ENCODE measurements around the gene FBLN5. TPM values are rescaled to one million over a fixed set of nuclear protein-coding genes. Genes with fewer than 3 reads are reported as not detected.

The FBLN5 gene, protein sequence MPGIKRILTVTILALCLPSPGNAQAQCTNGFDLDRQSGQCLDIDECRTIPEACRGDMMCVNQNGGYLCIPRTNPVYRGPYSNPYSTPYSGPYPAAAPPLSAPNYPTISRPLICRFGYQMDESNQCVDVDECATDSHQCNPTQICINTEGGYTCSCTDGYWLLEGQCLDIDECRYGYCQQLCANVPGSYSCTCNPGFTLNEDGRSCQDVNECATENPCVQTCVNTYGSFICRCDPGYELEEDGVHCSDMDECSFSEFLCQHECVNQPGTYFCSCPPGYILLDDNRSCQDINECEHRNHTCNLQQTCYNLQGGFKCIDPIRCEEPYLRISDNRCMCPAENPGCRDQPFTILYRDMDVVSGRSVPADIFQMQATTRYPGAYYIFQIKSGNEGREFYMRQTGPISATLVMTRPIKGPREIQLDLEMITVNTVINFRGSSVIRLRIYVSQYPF
- polyA plus RNA-seq (2012; rRNA removed): 36.7 and 39.8 TPM in 2 replicates
- polyA plus RNA-seq (2012; cell fraction: cytosol; rRNA removed): 39.8 and 41.0 TPM in 2 replicates
- 35.2 and 35.3 TPM in 2 replicates for polyA plus RNA-seq (2012; cell fraction: nucleus; rRNA removed)

DNA sequence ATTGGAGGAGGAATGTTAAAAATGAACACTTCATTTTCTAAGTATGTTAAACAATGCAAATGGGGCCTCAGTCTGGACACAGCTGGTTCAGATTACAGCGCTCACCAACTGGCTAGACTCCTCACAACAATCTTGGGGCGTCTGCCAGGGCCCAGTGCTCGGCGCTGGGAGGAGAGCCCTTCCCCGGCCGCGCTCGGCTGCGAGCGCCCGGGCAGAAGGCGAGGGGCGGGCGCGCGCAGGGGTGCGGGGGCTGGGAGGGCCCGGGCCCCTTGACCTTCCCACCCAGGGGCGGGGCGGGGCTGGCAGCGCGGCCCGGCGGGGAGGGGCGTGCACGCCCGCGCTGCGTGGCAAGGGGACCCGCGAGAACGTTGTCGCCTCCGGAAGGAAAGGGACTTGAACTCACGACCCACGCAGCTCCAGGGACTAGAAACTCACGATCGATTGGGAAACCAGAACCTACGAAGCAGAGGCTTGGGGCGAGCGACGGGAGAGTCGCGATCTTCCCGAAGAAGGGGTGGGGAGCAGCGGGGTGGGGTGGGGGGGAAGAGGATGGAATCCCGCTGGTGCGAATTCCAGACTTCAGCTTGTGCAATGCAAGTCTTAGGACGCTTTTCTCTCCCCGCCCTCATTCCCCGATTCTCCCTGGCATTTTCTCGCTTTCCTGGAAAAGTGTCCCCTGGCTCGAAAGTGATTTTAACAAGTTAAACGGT is at the start of gene FBLN5:
TSS of gene FBLN5 (minus strand) at position 220 of the 710 bp plus-strand sequence. CDS start 465 bp downstream, outside the sequence.
- Histone ChIP-seq H3K9me3 (no peaks in the 10 kb centered on the region), H2AFZ (ENCODE audit: low read depth) (peak within 1 kb of the TSS; percentile 93), H3K9me2 (no peaks in the 10 kb centered on the region), H3K27me3 (ENCODE audit: insufficient read depth) (no peaks in the 10 kb centered on the region), H3K36me3 (replicated peaks in 1 of 2; ENCODE audit: control insufficient read depth in 1 of 2, insufficient read depth in 2 of 2, low read length in 1 of 2) (peaks cover 0 to 1% of the 10 kb centered on the region in 2 experiments), H3K9ac (peak within 1 kb of the TSS; percentile 84), H3K27ac (ENCODE audit: low read depth in 2 of 2, low read length in 1 of 2) (peak within 1 kb of the TSS; percentile 68 to 75; a peak in 3 of 4 replicates), H3K4me1 (ENCODE audit: control insufficient read depth in 1 of 2, insufficient read depth in 2 of 2, low read depth in 1 of 2, low read length in 1 of 2) (peaks cover 3 to 11% of the 10 kb centered on the region in 2 experiments; a peak in 2 of 4 replicates), H4K20me1 (ENCODE audit: insufficient read depth) (no peaks in the 10 kb centered on the region), H3F3A (replicated peaks; ENCODE audit: insufficient read depth) (peaks cover 16% of the 10 kb centered on the region), H3K4me3 (ENCODE audit: low read depth in 2 of 2, low read length in 1 of 2) (peak within 1 kb of the TSS; percentile 66), H3K79me2 (ENCODE audit: insufficient read depth) (peaks cover 37% of the 10 kb centered on the region), H3K4me2 (peak within 1 kb of the TSS; percentile 93)
- 5% methylated on average over 14 of the region's 54 CpGs for WGBS (ENCODE audit: low lambda C conversion rate)
- POLR2A ChIA-PET: no interaction called here
- TF ChIP-seq SIN3A (IDR thresholded peaks at IDR 0.05; ENCODE audit: borderline replicate concordance, low read depth, low read length) (no peak), TCF12 (IDR thresholded peaks at IDR 0.05) (peak; percentile 92; the same call in 1 of the 2 replicates), FOSL2 (IDR thresholded peaks at IDR 0.05; ENCODE audit: borderline replicate concordance, low read depth) (peak; percentile 37; the same call in 1 of the 2 replicates), NFIC (IDR thresholded peaks at IDR 0.05; ENCODE audit: borderline replicate concordance) (0 out of 2 replicates have a peak, but pooled peaks have one; percentile 44), RAD21 (IDR thresholded peaks at IDR 0.05; ENCODE audit: low read length) (no peak), JUND (IDR thresholded peaks at IDR 0.05) (peak; percentile 44), YY1 (IDR thresholded peaks at IDR 0.05; ENCODE audit: low read depth) (0 out of 2 replicates have a peak, but pooled peaks have one; percentile 33), POLR2AphosphoS5 (IDR thresholded peaks at IDR 0.05; ENCODE audit: low read depth, low read length) (peak; percentile 64), RXRA (IDR thresholded peaks at IDR 0.05; ENCODE audit: borderline replicate concordance, low read depth) (0 out of 2 replicates have a peak, but pooled peaks have one; percentile 24), EP300 (IDR thresholded peaks at IDR 0.05; ENCODE audit: borderline replicate concordance in 1 of 2, low read depth in 1 of 2, low read length in 1 of 2) (peak in 1 of 2 experiments; percentile 45; a peak in 1 of 4 replicates)
- TF ChIP-seq, protein P1, sequence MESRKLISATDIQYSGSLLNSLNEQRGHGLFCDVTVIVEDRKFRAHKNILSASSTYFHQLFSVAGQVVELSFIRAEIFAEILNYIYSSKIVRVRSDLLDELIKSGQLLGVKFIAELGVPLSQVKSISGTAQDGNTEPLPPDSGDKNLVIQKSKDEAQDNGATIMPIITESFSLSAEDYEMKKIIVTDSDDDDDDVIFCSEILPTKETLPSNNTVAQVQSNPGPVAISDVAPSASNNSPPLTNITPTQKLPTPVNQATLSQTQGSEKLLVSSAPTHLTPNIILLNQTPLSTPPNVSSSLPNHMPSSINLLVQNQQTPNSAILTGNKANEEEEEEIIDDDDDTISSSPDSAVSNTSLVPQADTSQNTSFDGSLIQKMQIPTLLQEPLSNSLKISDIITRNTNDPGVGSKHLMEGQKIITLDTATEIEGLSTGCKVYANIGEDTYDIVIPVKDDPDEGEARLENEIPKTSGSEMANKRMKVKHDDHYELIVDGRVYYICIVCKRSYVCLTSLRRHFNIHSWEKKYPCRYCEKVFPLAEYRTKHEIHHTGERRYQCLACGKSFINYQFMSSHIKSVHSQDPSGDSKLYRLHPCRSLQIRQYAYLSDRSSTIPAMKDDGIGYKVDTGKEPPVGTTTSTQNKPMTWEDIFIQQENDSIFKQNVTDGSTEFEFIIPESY (IDR thresholded peaks at IDR 0.05; ENCODE audit: borderline replicate concordance, low read depth): 0 out of 2 replicates have a peak, but pooled peaks have one; percentile 24
- TF ChIP-seq, protein P2, sequence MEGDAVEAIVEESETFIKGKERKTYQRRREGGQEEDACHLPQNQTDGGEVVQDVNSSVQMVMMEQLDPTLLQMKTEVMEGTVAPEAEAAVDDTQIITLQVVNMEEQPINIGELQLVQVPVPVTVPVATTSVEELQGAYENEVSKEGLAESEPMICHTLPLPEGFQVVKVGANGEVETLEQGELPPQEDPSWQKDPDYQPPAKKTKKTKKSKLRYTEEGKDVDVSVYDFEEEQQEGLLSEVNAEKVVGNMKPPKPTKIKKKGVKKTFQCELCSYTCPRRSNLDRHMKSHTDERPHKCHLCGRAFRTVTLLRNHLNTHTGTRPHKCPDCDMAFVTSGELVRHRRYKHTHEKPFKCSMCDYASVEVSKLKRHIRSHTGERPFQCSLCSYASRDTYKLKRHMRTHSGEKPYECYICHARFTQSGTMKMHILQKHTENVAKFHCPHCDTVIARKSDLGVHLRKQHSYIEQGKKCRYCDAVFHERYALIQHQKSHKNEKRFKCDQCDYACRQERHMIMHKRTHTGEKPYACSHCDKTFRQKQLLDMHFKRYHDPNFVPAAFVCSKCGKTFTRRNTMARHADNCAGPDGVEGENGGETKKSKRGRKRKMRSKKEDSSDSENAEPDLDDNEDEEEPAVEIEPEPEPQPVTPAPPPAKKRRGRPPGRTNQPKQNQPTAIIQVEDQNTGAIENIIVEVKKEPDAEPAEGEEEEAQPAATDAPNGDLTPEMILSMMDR (IDR thresholded peaks at IDR 0.05): no peak
- peak; percentile 62 for DNase-seq
- CTCF ChIA-PET: interaction anchor here (1.0 kb wide), 1 partner anchor 12 kb away, joined by 4 read pairs; no protein-coding TSS in a partner anchor
